ENCODE data around the gene SOX9.

GRCh38 chr17:72158895-72159885, 38.4 kb downstream of the SOX9 start:
- TF ChIP-seq, protein P1, sequence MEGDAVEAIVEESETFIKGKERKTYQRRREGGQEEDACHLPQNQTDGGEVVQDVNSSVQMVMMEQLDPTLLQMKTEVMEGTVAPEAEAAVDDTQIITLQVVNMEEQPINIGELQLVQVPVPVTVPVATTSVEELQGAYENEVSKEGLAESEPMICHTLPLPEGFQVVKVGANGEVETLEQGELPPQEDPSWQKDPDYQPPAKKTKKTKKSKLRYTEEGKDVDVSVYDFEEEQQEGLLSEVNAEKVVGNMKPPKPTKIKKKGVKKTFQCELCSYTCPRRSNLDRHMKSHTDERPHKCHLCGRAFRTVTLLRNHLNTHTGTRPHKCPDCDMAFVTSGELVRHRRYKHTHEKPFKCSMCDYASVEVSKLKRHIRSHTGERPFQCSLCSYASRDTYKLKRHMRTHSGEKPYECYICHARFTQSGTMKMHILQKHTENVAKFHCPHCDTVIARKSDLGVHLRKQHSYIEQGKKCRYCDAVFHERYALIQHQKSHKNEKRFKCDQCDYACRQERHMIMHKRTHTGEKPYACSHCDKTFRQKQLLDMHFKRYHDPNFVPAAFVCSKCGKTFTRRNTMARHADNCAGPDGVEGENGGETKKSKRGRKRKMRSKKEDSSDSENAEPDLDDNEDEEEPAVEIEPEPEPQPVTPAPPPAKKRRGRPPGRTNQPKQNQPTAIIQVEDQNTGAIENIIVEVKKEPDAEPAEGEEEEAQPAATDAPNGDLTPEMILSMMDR (conservative IDR thresholded peaks at IDR 0.05; ENCODE audit: low read depth, low read length), result no peak
- TF ChIP-seq EZH2 (IDR thresholded peaks at IDR 0.05; ENCODE audit: borderline replicate concordance, low read depth, low read length, poor library complexity, severe bottlenecking), result no peak

Data from A673 (cell line).